Endothelial cell of umbilical vein (primary cell): ENCODE results near the gene RNASET2. TPM values are rescaled to one million over a fixed set of nuclear protein-coding genes. Genes with fewer than 3 reads are reported as not detected.

ENCODE experiments used
- BruUV-seq: library from RNA; stranded (reverse); fragments of 400-500 nt; replicated peaks from 2 replicates; lab custom pipeline; 2021; lab: Mats Ljungman, UMichigan
- CTCF ChIA-PET: fragments of 300-600, 350-600 bp; sonication (Branson Sonifier 250); formaldehyde crosslinking; loops from one replicate; lab custom pipeline; 2021; ENCODE audit warnings: antibody characterized with exemption, inconsistent platforms; lab: Charles Lee
- POLR2A ChIA-PET: fragments of 300-600, 350-600 bp; sonication (Branson Sonifier 250); formaldehyde crosslinking; loops from one replicate; lab custom pipeline; 2021; ENCODE audit warnings: antibody characterized with exemption, inconsistent platforms; lab: Charles Lee
- DNase-seq: peaks from one replicate; pipeline ENCODE4 v3.0.0-alpha.2; 2011; ENCODE audit warnings: low read depth, low spot score
- FAIRE-seq: peaks from 2 replicates; lab custom pipeline; 2011; peaks lifted over from hg19 to GRCh38; lab: Jason Lieb, UNC
- H2AFZ ChIP-seq: 2 replicates; pipeline ENCODE4 v1.6.0; 2012; ENCODE audit warnings: low read depth, low read length, control low read depth, inconsistent platforms
- H3K27ac ChIP-seq: 2 replicates; pipeline ENCODE4 v1.5.1; 2011; ENCODE audit warnings: low read depth, mild to moderate bottlenecking, control low read depth, low read length, moderate library complexity; ENCODE audit not compliant: insufficient read depth
- H3K27me3 ChIP-seq, 2 experiments: 2 replicates each; pipeline versions ENCODE4 v1.6.0 to v1.6.1; 2011; ENCODE audit warnings: low read length in 2 of 2, mixed read lengths in 1 of 2; ENCODE audit not compliant: control insufficient read depth in 2 of 2, insufficient read depth in 2 of 2
- H3K36me3 ChIP-seq, 2 experiments: 2 replicates in 1 of 2; 3 replicates in 1 of 2; pipeline ENCODE4 v1.5.1; 2011; ENCODE audit warnings: low read length in 2 of 2, mild to moderate bottlenecking in 1 of 2, moderate library complexity in 1 of 2; ENCODE audit not compliant: control insufficient read depth in 2 of 2, insufficient read depth in 2 of 2; ENCODE audit errors: extremely low read depth in 1 of 2
- H3K4me1 ChIP-seq: 3 replicates; pipeline ENCODE4 v1.5.1; 2011; ENCODE audit warnings: mild to moderate bottlenecking, low read length; ENCODE audit not compliant: control insufficient read depth, insufficient read depth; ENCODE audit errors: extremely low read depth
- H3K4me2 ChIP-seq: 2 replicates; pipeline ENCODE4 v1.6.1; 2011; ENCODE audit warnings: low read length, control low read depth, mixed read lengths; ENCODE audit not compliant: insufficient read depth
- H3K4me3 ChIP-seq, 3 experiments: fragments of 200-600 bp in 1 of 3; sonication (generic), shearing (Covaris generic) in 1 of 3; replicated peaks in 1 of 3; 2 replicates each; pipeline ENCODE4 v1.5.1; 2011 to 2016; ENCODE audit warnings: control low read depth in 3 of 3, low read length in 3 of 3, mild to moderate bottlenecking in 2 of 3, inconsistent platforms in 1 of 3, low read depth in 1 of 3, moderate library complexity in 1 of 3; ENCODE audit not compliant: insufficient read depth in 1 of 3
- H3K79me2 ChIP-seq: 2 replicates; pipeline ENCODE4 v1.6.0; 2012; ENCODE audit warnings: low read length, inconsistent platforms; ENCODE audit not compliant: control insufficient read depth, insufficient read depth
- H3K9ac ChIP-seq: replicated peaks from 2 replicates; pipeline ENCODE3; 2011; ENCODE audit warnings: low read length, control low read depth; ENCODE audit not compliant: insufficient read depth; ENCODE audit errors: extremely low read depth
- H3K9me1 ChIP-seq: replicated peaks from 3 replicates; pipeline ENCODE4 v1.6.0; 2011; ENCODE audit warnings: mild to moderate bottlenecking, low read length; ENCODE audit not compliant: control insufficient read depth, insufficient read depth; ENCODE audit errors: extremely low read depth
- H3K9me3 ChIP-seq: replicated peaks from 2 replicates; pipeline ENCODE4 v1.5.1; 2012; ENCODE audit warnings: low read length, inconsistent platforms; ENCODE audit not compliant: control insufficient read depth, insufficient read depth
- H4K20me1 ChIP-seq: replicated peaks from 2 replicates; pipeline ENCODE3; 2011; ENCODE audit warnings: mild to moderate bottlenecking, low read length; ENCODE audit not compliant: control insufficient read depth, insufficient read depth; ENCODE audit errors: extremely low read depth
- EZH2 ChIP-seq: IDR thresholded peaks from 2 replicates; pipeline ENCODE4 v1.6.1; 2012; ENCODE audit warnings: borderline replicate concordance, low read depth, mild to moderate bottlenecking, moderate library complexity, low read length, inconsistent platforms; ENCODE audit not compliant: severe bottlenecking
- FOS ChIP-seq: IDR thresholded peaks from 2 replicates; pipeline ENCODE4 v1.6.1; 2011; ENCODE audit warnings: mild to moderate bottlenecking, low read length, moderate library complexity, borderline replicate concordance; ENCODE audit not compliant: insufficient read depth
- GATA2 ChIP-seq: IDR thresholded peaks from 2 replicates; pipeline ENCODE4 v1.7.0; 2011; ENCODE audit warnings: low read depth, mild to moderate bottlenecking, moderate library complexity, mixed read lengths, low read length; ENCODE audit not compliant: insufficient read length, insufficient read depth
- JUN ChIP-seq: IDR thresholded peaks from 2 replicates; pipeline ENCODE4 v1.6.1; 2011; ENCODE audit warnings: borderline replicate concordance, low read depth; ENCODE audit not compliant: insufficient read length, insufficient read depth
- MYC ChIP-seq: IDR thresholded peaks from one replicate; pipeline ENCODE4 v1.6.1; 2011; ENCODE audit warnings: mild to moderate bottlenecking, low read depth, low read length
- POLR2A ChIP-seq: IDR thresholded peaks from 2 replicates; pipeline ENCODE4 v1.6.1; 2012; ENCODE audit warnings: low read depth, mild to moderate bottlenecking, control low read depth, low read length
- POLR2AphosphoS5 ChIP-seq: IDR thresholded peaks from 2 replicates; pipeline ENCODE4 v1.6.1; 2012; ENCODE audit warnings: low read depth, mild to moderate bottlenecking, control low read depth, low read length, moderate library complexity; ENCODE audit not compliant: insufficient read depth
- dilution Hi-C: fragments of 300-500 bp; cut with MboI; formaldehyde crosslinking; loops from one replicate; pipeline ENCODE4 v1.15.0; 2019; ENCODE audit warnings: low sequenced_read_pairs; ENCODE audit not compliant: extremely low pct_ligation_motif_present
- intact Hi-C: fragments of 100-400 bp; cut with micrococcal nuclease; formaldehyde crosslinking; loops from one replicate; pipeline ENCODE4 v1.10.0; 2022
- polyA plus RNA-seq, 4 experiments: library from polyadenylated mRNA; depleted of rRNA in 3 of 4; stranded (reverse) in 3 of 4; unstranded in 1 of 4; fragments of >200 nt; gene quantifications; 2 replicates each; pipeline versions ENCODE4 v1.2.1 to v1.2.3, GENCODE V29; 2011 to 2012; ENCODE audit warnings: missing spikeins in 1 of 4
- total RNA-seq: library from RNA; stranded (reverse); gene quantifications from 2 replicates; pipeline ENCODE4 v1.2.3, GENCODE V29; 2021
- TF ChIP-seq, protein P1 (sequence below): IDR thresholded peaks from 2 replicates; pipeline ENCODE4 v1.6.1; 2011; ENCODE audit not compliant: insufficient read depth, insufficient read length
- TF ChIP-seq, protein P2 (sequence below), 2 donors: IDR thresholded peaks; 1 replicate in 1 of 2; 2 replicates in 1 of 2; pipeline ENCODE4 v1.5.1; 2011; ENCODE audit warnings: low read length in 2 of 2, mild to moderate bottlenecking in 2 of 2, moderate library complexity in 2 of 2, control low read depth in 1 of 2, inconsistent platforms in 1 of 2, low read depth in 1 of 2; ENCODE audit not compliant: insufficient read depth in 1 of 2; ENCODE audit errors: extremely low read depth in 1 of 2

Gene RNASET2
- total and polyA plus RNA-seq, 2 donors (not counting 3 experiments of a cell fraction or from before 2014, with no cell fraction given): 10.7 to 11.4 TPM

GRCh38 chr6:166952121-166952520 is 4.2 kb downstream of the RNASET2 start:
- no TSS peak for BruUV-seq
- dilution Hi-C loops (no loop called here), intact Hi-C loops (loop anchor here (10.0 kb wide), 2 partner anchors 547 to 677 kb away; no protein-coding TSS in a partner anchor)
- no peak for TF ChIP-seq JUN
- no peak for TF ChIP-seq POLR2A
- no peak for TF ChIP-seq POLR2AphosphoS5
- no peak for TF ChIP-seq EZH2
- TF ChIP-seq, protein P1, sequence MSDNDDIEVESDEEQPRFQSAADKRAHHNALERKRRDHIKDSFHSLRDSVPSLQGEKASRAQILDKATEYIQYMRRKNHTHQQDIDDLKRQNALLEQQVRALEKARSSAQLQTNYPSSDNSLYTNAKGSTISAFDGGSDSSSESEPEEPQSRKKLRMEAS: no peak
- TF ChIP-seq, protein P2, sequence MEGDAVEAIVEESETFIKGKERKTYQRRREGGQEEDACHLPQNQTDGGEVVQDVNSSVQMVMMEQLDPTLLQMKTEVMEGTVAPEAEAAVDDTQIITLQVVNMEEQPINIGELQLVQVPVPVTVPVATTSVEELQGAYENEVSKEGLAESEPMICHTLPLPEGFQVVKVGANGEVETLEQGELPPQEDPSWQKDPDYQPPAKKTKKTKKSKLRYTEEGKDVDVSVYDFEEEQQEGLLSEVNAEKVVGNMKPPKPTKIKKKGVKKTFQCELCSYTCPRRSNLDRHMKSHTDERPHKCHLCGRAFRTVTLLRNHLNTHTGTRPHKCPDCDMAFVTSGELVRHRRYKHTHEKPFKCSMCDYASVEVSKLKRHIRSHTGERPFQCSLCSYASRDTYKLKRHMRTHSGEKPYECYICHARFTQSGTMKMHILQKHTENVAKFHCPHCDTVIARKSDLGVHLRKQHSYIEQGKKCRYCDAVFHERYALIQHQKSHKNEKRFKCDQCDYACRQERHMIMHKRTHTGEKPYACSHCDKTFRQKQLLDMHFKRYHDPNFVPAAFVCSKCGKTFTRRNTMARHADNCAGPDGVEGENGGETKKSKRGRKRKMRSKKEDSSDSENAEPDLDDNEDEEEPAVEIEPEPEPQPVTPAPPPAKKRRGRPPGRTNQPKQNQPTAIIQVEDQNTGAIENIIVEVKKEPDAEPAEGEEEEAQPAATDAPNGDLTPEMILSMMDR (IDR thresholded peaks at IDR 0.05; ENCODE audit: extremely low read depth in 1 of 2, insufficient read depth in 1 of 2, low read depth in 1 of 2, low read length in 2 of 2): no peak
- TF ChIP-seq MYC: no peak
- no peak for TF ChIP-seq FOS
- no peak for TF ChIP-seq GATA2
- H3K27ac ChIP-seq: no peak overlapping the region
- H2AFZ ChIP-seq: no peak overlapping the region
- H3K4me1 ChIP-seq: peaks cover 7% of the 10 kb centered on the region
- POLR2A ChIA-PET: no interaction called here
- CTCF ChIA-PET: interaction anchor here (0.6 to 2.0 kb wide), 22 partner anchors 8 to 245 kb away, joined by 3 to 23 read pairs (median 5); partner anchors contain the start of gene CEP43
- H3K36me3 ChIP-seq: no peaks in the 10 kb centered on the region
- no peaks in the 10 kb centered on the region for H4K20me1 ChIP-seq
- FAIRE-seq (no peak), DNase-seq (no peak)
- H3K9me1 ChIP-seq: no peaks in the 10 kb centered on the region
- H3K4me3 ChIP-seq: no peak overlapping the region
- H3K9me3 ChIP-seq: no peaks in the 10 kb centered on the region
- no peak overlapping the region for H3K9ac ChIP-seq
- no peak overlapping the region for H3K4me2 ChIP-seq
- H3K79me2 ChIP-seq: no peaks in the 10 kb centered on the region
- H3K27me3 ChIP-seq: no peaks in the 10 kb centered on the region
